Caco-2 (cell line): ENCODE measurements around the gene R3HDM2. TPM values are rescaled to one million over a fixed set of nuclear protein-coding genes. Genes with fewer than 3 reads are reported as not detected.

Experiments used
- BruUV-seq: library from RNA; stranded (reverse); fragments of 400-500 nt; replicated peaks from 2 replicates; lab custom pipeline; 2021; lab: Mats Ljungman, UMichigan
- CTCF ChIA-PET: fragments of 300-600 bp; sonication (Branson Sonifier 250); formaldehyde crosslinking; loops from one replicate; lab custom pipeline; 2022; ENCODE audit warnings: antibody characterized with exemption; lab: Charles Lee
- POLR2A ChIA-PET: fragments of 300-600 bp; sonication (Branson Sonifier 250); formaldehyde crosslinking; loops from one replicate; lab custom pipeline; 2022; ENCODE audit warnings: antibody characterized with exemption; lab: Charles Lee
- DNase-seq, 2 experiments: peaks; one replicate each; pipeline versions ENCODE4 v3.0.0 to v3.0.0-alpha.2; 2020 to 2022
- H3K27me3 ChIP-seq: replicated peaks from 2 replicates; pipeline ENCODE4 v1.6.0; 2011; ENCODE audit warnings: low read length; ENCODE audit not compliant: control insufficient read depth, insufficient read depth
- H3K36me3 ChIP-seq: 2 replicates; pipeline ENCODE4 v1.5.1; 2011; ENCODE audit warnings: low read length; ENCODE audit not compliant: control insufficient read depth, insufficient read depth
- H3K4me1 ChIP-seq: fragments of 250-450 bp; sonication (Bioruptor Pico); 2 replicates; pipeline ENCODE4 v1.5.1; 2020; ENCODE audit warnings: mild to moderate bottlenecking
- H3K4me3 ChIP-seq: 2 replicates; pipeline ENCODE4 v1.5.1; 2011; ENCODE audit warnings: low read depth, mild to moderate bottlenecking, control low read depth, low read length
- H3K9me3 ChIP-seq: fragments of 250-450 bp; sonication (Bioruptor Pico); 2 replicates; pipeline ENCODE4 v1.5.1; 2020; ENCODE audit warnings: mild to moderate bottlenecking, moderate library complexity
- H3K27ac Mint-ChIP-seq: one replicate; pipeline ENCODE4 v1.8.0; 2022; ENCODE audit warnings: mixed read lengths; ENCODE audit not compliant: unreplicated experiment
- H3K27me3 Mint-ChIP-seq: one replicate; pipeline ENCODE4 v1.8.0; 2022; ENCODE audit warnings: mixed read lengths; ENCODE audit not compliant: insufficient read depth, unreplicated experiment
- H3K36me3 Mint-ChIP-seq: one replicate; pipeline ENCODE4 v1.8.0; 2022; ENCODE audit warnings: mild to moderate bottlenecking, mixed read lengths; ENCODE audit not compliant: insufficient read depth, unreplicated experiment
- H3K4me1 Mint-ChIP-seq: one replicate; pipeline ENCODE4 v1.8.0; 2022; ENCODE audit warnings: low read depth, mixed read lengths; ENCODE audit not compliant: unreplicated experiment
- H3K4me3 Mint-ChIP-seq: one replicate; pipeline ENCODE4 v1.8.0; 2022; ENCODE audit warnings: mild to moderate bottlenecking, moderate library complexity, mixed read lengths; ENCODE audit not compliant: unreplicated experiment
- H3K9me3 Mint-ChIP-seq: one replicate; pipeline ENCODE4 v1.8.0; 2022; ENCODE audit warnings: mixed read lengths; ENCODE audit not compliant: unreplicated experiment
- intact Hi-C: fragments of 100-400 bp; cut with micrococcal nuclease; formaldehyde crosslinking; loops from one replicate; pipeline ENCODE4 v1.10.0; 2022; ENCODE audit not compliant: unreplicated experiment
- total RNA-seq: library from RNA; stranded (reverse); gene quantifications from 2 replicates; pipeline ENCODE4 v1.2.3, GENCODE V29; 2022
- TF ChIP-seq, protein P1 (sequence below), 2 experiments: fragments of 200-600 bp in 1 of 2; IDR thresholded peaks; 1 replicate in 1 of 2; 2 replicates in 1 of 2; pipeline versions ENCODE4 v1.5.1 to v1.8.0; 2011 to 2022; ENCODE audit warnings: antibody characterized with exemption in 1 of 2, control low read depth in 1 of 2, inconsistent platforms in 1 of 2, low read depth in 1 of 2, low read length in 1 of 2, mild to moderate bottlenecking in 1 of 2, moderate library complexity in 1 of 2; ENCODE audit not compliant: insufficient read depth in 1 of 2, severe bottlenecking in 1 of 2, unreplicated experiment in 1 of 2

The R3HDM2 gene
- total RNA-seq, 1 experiment from 2014 or later, result 33.7 TPM

DNA sequence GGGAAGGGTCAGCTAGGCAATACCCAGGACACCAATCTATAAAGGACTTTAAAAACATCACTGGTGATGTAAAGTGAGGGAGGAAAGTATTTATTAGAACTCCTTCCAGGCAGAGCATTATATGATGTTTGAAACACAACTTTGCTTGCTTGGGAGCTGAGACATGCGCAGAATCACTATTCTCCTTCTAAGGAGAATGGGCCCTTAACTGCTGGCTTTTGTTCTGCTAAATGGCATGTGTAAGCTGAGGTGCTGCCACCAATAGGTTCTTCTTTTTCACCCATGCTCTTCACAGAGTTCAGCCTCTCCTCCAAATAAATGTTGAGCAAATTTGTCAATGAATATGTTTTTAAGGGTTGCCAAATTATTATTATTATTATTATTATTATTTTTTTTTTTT, 183.8 kb downstream of the R3HDM2 start:
- no TSS peak for BruUV-seq
- CTCF ChIA-PET, result interaction anchor here (0.5 to 1.0 kb wide), 2 partner anchors 33 to 119 kb away, joined by 3 to 4 read pairs; partner anchors contain the start of gene LRP1
- H3K27ac Mint-ChIP-seq, result no peak overlapping the region

DNA sequence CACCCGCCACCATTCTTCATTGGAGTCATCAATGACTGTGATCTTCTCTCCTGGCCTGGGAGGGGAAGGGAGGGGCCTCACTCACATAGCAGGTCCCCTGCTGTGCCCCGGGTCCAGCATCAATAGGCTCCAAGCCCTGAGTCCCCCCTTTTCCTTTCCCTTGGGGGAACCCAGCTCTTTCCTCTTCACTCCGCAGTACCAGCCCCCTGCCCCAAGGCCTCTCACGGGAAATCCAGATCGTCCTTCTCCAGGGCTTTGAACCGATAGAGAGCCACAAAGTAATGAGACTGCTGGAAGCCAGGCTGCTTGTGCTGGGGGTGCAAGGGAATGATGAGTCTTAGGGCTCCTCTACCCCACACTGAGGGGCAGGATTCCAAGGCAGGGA, 186.5 kb downstream of the R3HDM2 start:
- POLR2A ChIA-PET, result no interaction called here
- H3K4me3 ChIP-seq, result no peak overlapping the region
- peak in 1 of 2 experiments; percentile 27 for DNase-seq
- Mint-ChIP-seq H3K4me3 (peak overlapping the region; percentile 74), H3K4me1 (peaks cover 24% of the 10 kb centered on the region), H3K9me3 (no peaks in the 10 kb centered on the region), H3K36me3 (peaks cover 23% of the 10 kb centered on the region), H3K27me3 (peaks cover 9% of the 10 kb centered on the region), H3K27ac (peak overlapping the region; percentile 50)
- intact Hi-C loops, result no loop called here
- CTCF ChIA-PET, result interaction anchor here (6.4 kb wide), 1 partner anchor 31 kb away, joined by 80 read pairs; no protein-coding TSS in a partner anchor
- peaks cover 17% of the 10 kb centered on the region for H3K4me1 ChIP-seq
- BruUV-seq, result no TSS peak
- H3K36me3 ChIP-seq, result no peaks in the 10 kb centered on the region
- peaks cover 9% of the 10 kb centered on the region for H3K27me3 ChIP-seq
- TF ChIP-seq, protein P1, sequence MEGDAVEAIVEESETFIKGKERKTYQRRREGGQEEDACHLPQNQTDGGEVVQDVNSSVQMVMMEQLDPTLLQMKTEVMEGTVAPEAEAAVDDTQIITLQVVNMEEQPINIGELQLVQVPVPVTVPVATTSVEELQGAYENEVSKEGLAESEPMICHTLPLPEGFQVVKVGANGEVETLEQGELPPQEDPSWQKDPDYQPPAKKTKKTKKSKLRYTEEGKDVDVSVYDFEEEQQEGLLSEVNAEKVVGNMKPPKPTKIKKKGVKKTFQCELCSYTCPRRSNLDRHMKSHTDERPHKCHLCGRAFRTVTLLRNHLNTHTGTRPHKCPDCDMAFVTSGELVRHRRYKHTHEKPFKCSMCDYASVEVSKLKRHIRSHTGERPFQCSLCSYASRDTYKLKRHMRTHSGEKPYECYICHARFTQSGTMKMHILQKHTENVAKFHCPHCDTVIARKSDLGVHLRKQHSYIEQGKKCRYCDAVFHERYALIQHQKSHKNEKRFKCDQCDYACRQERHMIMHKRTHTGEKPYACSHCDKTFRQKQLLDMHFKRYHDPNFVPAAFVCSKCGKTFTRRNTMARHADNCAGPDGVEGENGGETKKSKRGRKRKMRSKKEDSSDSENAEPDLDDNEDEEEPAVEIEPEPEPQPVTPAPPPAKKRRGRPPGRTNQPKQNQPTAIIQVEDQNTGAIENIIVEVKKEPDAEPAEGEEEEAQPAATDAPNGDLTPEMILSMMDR (IDR thresholded peaks at IDR 0.05; ENCODE audit: insufficient read depth in 1 of 2, low read depth in 1 of 2, low read length in 1 of 2, severe bottlenecking in 1 of 2, unreplicated experiment in 1 of 2), result no peak
- H3K9me3 ChIP-seq, result no peaks in the 10 kb centered on the region

More for the DNA sequence above, 183.8 kb downstream of the R3HDM2 start:
- POLR2A ChIA-PET, result no interaction called here
- Histone ChIP-seq H3K36me3 (no peaks in the 10 kb centered on the region), H3K9me3 (no peaks in the 10 kb centered on the region), H3K27me3 (peaks cover 2% of the 10 kb centered on the region; the same call in 1 of the 2 replicates), H3K4me3 (no peak overlapping the region), H3K4me1 (no peaks in the 10 kb centered on the region)
- intact Hi-C loops, result no loop called here
- TF ChIP-seq, protein P1 (IDR thresholded peaks at IDR 0.05; ENCODE audit: insufficient read depth in 1 of 2, low read depth in 1 of 2, low read length in 1 of 2, severe bottlenecking in 1 of 2, unreplicated experiment in 1 of 2), result no peak
- no peak overlapping the region for H3K4me3 Mint-ChIP-seq
- peaks cover 7% of the 10 kb centered on the region for H3K36me3 Mint-ChIP-seq
- H3K27me3 Mint-ChIP-seq, result peaks cover 5% of the 10 kb centered on the region
- no peak for DNase-seq
- H3K4me1 Mint-ChIP-seq, result peaks cover 7% of the 10 kb centered on the region
- no peaks in the 10 kb centered on the region for H3K9me3 Mint-ChIP-seq

DNA sequence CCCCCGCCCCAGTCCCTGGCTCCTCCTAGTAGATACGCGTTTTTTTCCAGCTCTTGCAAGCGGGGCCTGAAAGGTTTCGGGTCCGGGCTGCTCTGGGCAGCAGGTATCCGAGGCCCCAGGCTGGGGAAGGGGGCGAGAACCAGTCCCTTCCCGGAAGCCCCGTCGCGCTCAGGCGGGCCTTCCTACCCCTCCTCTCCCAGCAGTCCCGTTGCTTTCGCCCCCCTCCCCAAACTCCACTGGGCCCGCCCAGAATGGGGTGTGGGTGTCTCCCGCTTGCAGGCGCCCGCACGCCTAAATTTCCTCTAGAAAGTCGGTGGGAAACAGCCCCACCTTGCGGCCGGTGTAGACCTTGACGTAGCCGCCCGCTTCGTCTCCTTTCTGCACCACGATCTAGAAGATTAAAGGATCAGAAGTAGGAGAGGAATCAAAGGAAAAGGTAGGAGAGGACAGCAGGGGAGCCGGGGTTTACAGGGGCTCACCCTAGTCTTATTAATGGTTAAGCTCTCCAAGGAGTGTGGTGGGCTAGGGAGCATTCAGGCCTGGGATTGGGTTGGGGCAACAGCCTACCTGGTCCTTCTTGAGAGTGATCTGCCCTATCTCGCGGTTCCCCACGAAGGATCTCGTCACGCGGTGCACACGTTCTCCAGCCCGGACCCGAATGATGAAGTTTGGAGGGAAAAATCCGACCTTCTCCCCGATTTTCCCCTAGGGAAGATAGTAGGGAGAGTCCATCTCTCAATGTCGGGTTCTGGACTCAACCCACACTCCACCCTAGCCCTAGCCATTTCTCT, 187.1 kb downstream of the R3HDM2 start:
- BruUV-seq, result no TSS peak
- peak overlapping the region; percentile 57 for H3K4me3 ChIP-seq
- H3K27ac Mint-ChIP-seq, result peak overlapping the region; percentile 50
- H3K9me3 Mint-ChIP-seq, result no peaks in the 10 kb centered on the region
- ChIA-PET POLR2A (interaction anchor here (1.8 kb wide), 1 partner anchor 14 kb away, joined by 16 read pairs; the partner anchor contains the start of gene SHMT2), CTCF (interaction anchor here (0.6 to 6.4 kb wide), 24 partner anchors 8 to 493 kb away, joined by 3 to 80 read pairs (median 6); partner anchors contain the start of genes INHBE, NXPH4 and SHMT2)
- peaks cover 7% of the 10 kb centered on the region for H3K27me3 Mint-ChIP-seq
- no peaks in the 10 kb centered on the region for H3K9me3 ChIP-seq
- no peaks in the 10 kb centered on the region for H3K36me3 ChIP-seq
- H3K4me3 Mint-ChIP-seq, result peak overlapping the region; percentile 74
- H3K27me3 ChIP-seq, result peaks cover 9% of the 10 kb centered on the region
- TF ChIP-seq, protein P1 (IDR thresholded peaks at IDR 0.05; ENCODE audit: insufficient read depth in 1 of 2, low read depth in 1 of 2, low read length in 1 of 2, severe bottlenecking in 1 of 2, unreplicated experiment in 1 of 2), result peak; percentile 66 to 82
- peaks cover 19% of the 10 kb centered on the region for H3K4me1 ChIP-seq
- peak; percentile 80 to 90 for DNase-seq
- H3K4me1 Mint-ChIP-seq, result peaks cover 28% of the 10 kb centered on the region
- intact Hi-C loops, result loop anchor here (1.0 kb wide), 1 partner anchor 29 kb away; no protein-coding TSS in a partner anchor
- H3K36me3 Mint-ChIP-seq, result peaks cover 28% of the 10 kb centered on the region
